NCI-H82 treated with DMSO at 0.1 percent for 48 hours (cell line): Measurements from ENCODE around the gene MYRIP.

ENCODE experiments used
- DNase-seq: peaks from one replicate; lab custom pipeline; 2025; ENCODE audit not compliant: unreplicated experiment; lab: John Stamatoyannopoulos, UW

MYRIP gene

GRCh38 chr3:40178012-40178594, 368.7 kb downstream of the MYRIP start:
- no peak for DNase-seq

GRCh38 chr3:40179016-40179415, 369.6 kb downstream of the MYRIP start:
- DNase-seq: peak; percentile 1

GRCh38 chr3:40181182-40181581, 371.8 kb downstream of the MYRIP start:
- DNase-seq: no peak

GRCh38 chr3:40185029-40185695, 375.8 kb downstream of the MYRIP start:
- no peak for DNase-seq

- no peak for DNase-seq
These were observed 377.1 kb downstream of the MYRIP start for GRCh38 chr3:40186508-40186907.

- no peak for DNase-seq
These were observed 378.5 kb downstream of the MYRIP start for GRCh38 chr3:40187945-40188344.

GRCh38 chr3:40189118-40189517, 379.7 kb downstream of the MYRIP start:
- no peak for DNase-seq

- DNase-seq: no peak
These were observed 380.6 kb downstream of the MYRIP start for GRCh38 chr3:40190056-40190455.

GRCh38 chr3:40191251-40191650, 381.8 kb downstream of the MYRIP start:
- no peak for DNase-seq

GRCh38 chr3:40191850-40192448, 382.5 kb downstream of the MYRIP start:
- DNase-seq: no peak

- no peak for DNase-seq
These were observed 383.2 kb downstream of the MYRIP start for GRCh38 chr3:40192628-40193027.

- DNase-seq: no peak
These were observed 387.6 kb downstream of the MYRIP start for GRCh38 chr3:40196966-40197365.

- DNase-seq: no peak
These were observed 391.4 kb downstream of the MYRIP start for GRCh38 chr3:40200692-40201316.

- DNase-seq: no peak
These were observed 392.4 kb downstream of the MYRIP start for GRCh38 chr3:40201770-40202169.

- DNase-seq: no peak
These were observed 397.1 kb downstream of the MYRIP start for GRCh38 chr3:40206522-40206921.

- DNase-seq: no peak
These were observed 398.4 kb downstream of the MYRIP start for GRCh38 chr3:40207796-40208195.

GRCh38 chr3:40208251-40208650, 398.8 kb downstream of the MYRIP start:
- DNase-seq: no peak

GRCh38 chr3:40211579-40211978, 402.2 kb downstream of the MYRIP start:
- no peak for DNase-seq

GRCh38 chr3:40213556-40213955, 404.1 kb downstream of the MYRIP start:
- no peak for DNase-seq

- no peak for DNase-seq
These were observed 405.6 kb downstream of the MYRIP start for GRCh38 chr3:40215015-40215414.

- DNase-seq: no peak
These were observed 407.1 kb downstream of the MYRIP start for GRCh38 chr3:40216471-40216870.

- DNase-seq: no peak
These were observed 414.4 kb downstream of the MYRIP start for GRCh38 chr3:40223856-40224255.
